ENCODE data around the gene RNASEH2A. TPM values are rescaled to one million over a fixed set of nuclear protein-coding genes. Genes with fewer than 3 reads are reported as not detected.

The RNASEH2A gene
- total RNA-seq, 4 donors from 2014 or later = 2.7 to 17.5 (median 4.0) TPM; not detected in 1

- TF ChIP-seq POLR2AphosphoS5 (IDR thresholded peaks at IDR 0.05) = peak; percentile 91 to 98 (median 98)
- TF ChIP-seq POLR2A (IDR thresholded peaks at IDR 0.05) = peak; percentile 98
- TF ChIP-seq CTCF (IDR thresholded peaks at IDR 0.05) = no peak
- peak; percentile 79 for TF ChIP-seq EP300 (IDR thresholded peaks at IDR 0.05; ENCODE audit: low read depth)
- 0% methylated on average over 4 to 34 of the region's 56 CpGs for WGBS, 2 donors (ENCODE audit: low coverage in 1 of 2)
- intact Hi-C loops (cut with DNase I; ENCODE audit: low total_unique reads) (loop anchor here (10.0 kb wide), 1 partner anchor 365 kb away; the partner anchor contains the start of genes IER2 and STX10), in situ Hi-C loops (cut with MboI; ENCODE audit: low pct_ligation_motif_present in 1 of 4, low pct_unique_long_range_greater_than_20kb in 1 of 4, low sequenced_read_pairs in 3 of 4) (no loop called here)
- Histone ChIP-seq H3K27ac (peak overlapping the region; percentile 97 to 99 (median 98)), H3K27me3 (no peaks in the 10 kb centered on the region), H3K9me3 (no peaks in the 10 kb centered on the region), H3K36me3 (no peaks in the 10 kb centered on the region), H3K4me1 (peaks cover 32 to 64% (median 57%) of the 10 kb centered on the region in 4 donors), H3K4me3 (peak overlapping the region; percentile 56 to 90 (median 87))
- peak; percentile 97 for DNase-seq
Observed at GRCh38 chr19:12789904-12790619, 16.3 kb upstream of the RNASEH2A start.

GRCh38 chr19:12790628-12791344, 15.6 kb upstream of the RNASEH2A start:
- H3K9me3 ChIP-seq = no peaks in the 10 kb centered on the region
- intact Hi-C loops (cut with DNase I; ENCODE audit: low total_unique reads) = no loop called here
- H3K36me3 ChIP-seq = no peaks in the 10 kb centered on the region
- 1 to 2% methylated on average over 8 to 22 of the region's 22 CpGs for WGBS, 2 donors (ENCODE audit: low coverage in 1 of 2)
- peak overlapping the region; percentile 97 to 99 (median 98) for H3K27ac ChIP-seq
- DNase-seq = no peak
- no peak for TF ChIP-seq POLR2AphosphoS5 (IDR thresholded peaks at IDR 0.05)
- no peak for TF ChIP-seq EP300 (IDR thresholded peaks at IDR 0.05; ENCODE audit: low read depth)
- TF ChIP-seq CTCF (IDR thresholded peaks at IDR 0.05) = no peak
- TF ChIP-seq POLR2A (IDR thresholded peaks at IDR 0.05) = no peak
- H3K4me3 ChIP-seq = peak overlapping the region; percentile 56 to 90 (median 87)
- in situ Hi-C loops (cut with MboI; ENCODE audit: low pct_ligation_motif_present in 1 of 4, low pct_unique_long_range_greater_than_20kb in 1 of 4, low sequenced_read_pairs in 3 of 4) = no loop called here
- peaks cover 29 to 64% (median 55%) of the 10 kb centered on the region in 4 donors for H3K4me1 ChIP-seq
- H3K27me3 ChIP-seq = no peaks in the 10 kb centered on the region

GRCh38 chr19:12791345-12792050, 14.9 kb upstream of the RNASEH2A start, which contains the start of gene JUNB:
Gene JUNB (plus strand): TSS chr19:12791486. CDS start chr19:12791772, 286 bp downstream.
- Histone ChIP-seq H3K4me3 (peak within 1 kb of the TSS; percentile 56 to 90 (median 87)), H3K27me3 (no peaks in the 10 kb centered on the region), H3K36me3 (no peaks in the 10 kb centered on the region), H3K9me3 (no peaks in the 10 kb centered on the region), H3K4me1 (peaks cover 28 to 64% (median 55%) of the 10 kb centered on the region in 4 donors), H3K27ac (peak within 1 kb of the TSS; percentile 97 to 99 (median 98))
- TF ChIP-seq POLR2A (IDR thresholded peaks at IDR 0.05) (peak; percentile 100), POLR2AphosphoS5 (IDR thresholded peaks at IDR 0.05) (peak; percentile 100), CTCF (IDR thresholded peaks at IDR 0.05) (peak in 2 of 5 experiments; percentile 21 to 48), EP300 (IDR thresholded peaks at IDR 0.05; ENCODE audit: low read depth) (peak; percentile 99)
- intact Hi-C loops (cut with DNase I; ENCODE audit: low total_unique reads) (no loop called here), in situ Hi-C loops (cut with MboI; ENCODE audit: low pct_ligation_motif_present in 1 of 4, low pct_unique_long_range_greater_than_20kb in 1 of 4, low sequenced_read_pairs in 3 of 4) (no loop called here)
- WGBS, 2 donors (ENCODE audit: low coverage in 1 of 2) = 0% methylated on average over 51 of the region's 73 CpGs; no CpG with 5 or more reads in 1 of the 2 donors
- DNase-seq = peak; percentile 99
